HG03439 (cell line): ENCODE data around the gene CHN2.

Experiments
- ATAC-seq: cut with Tn5 transposase; IDR thresholded peaks from one replicate; pipeline ENCODE4 v1.9.1; 2021; ENCODE audit warnings: mild to moderate bottlenecking, moderate library complexity; ENCODE audit not compliant: unreplicated experiment

CHN2 gene

GRCh38 chr7:29304756-29305155, 110.2 kb downstream of the CHN2 start:
- no peak for ATAC-seq

GRCh38 chr7:29306319-29306991, 111.9 kb downstream of the CHN2 start:
- ATAC-seq: no peak

DNA sequence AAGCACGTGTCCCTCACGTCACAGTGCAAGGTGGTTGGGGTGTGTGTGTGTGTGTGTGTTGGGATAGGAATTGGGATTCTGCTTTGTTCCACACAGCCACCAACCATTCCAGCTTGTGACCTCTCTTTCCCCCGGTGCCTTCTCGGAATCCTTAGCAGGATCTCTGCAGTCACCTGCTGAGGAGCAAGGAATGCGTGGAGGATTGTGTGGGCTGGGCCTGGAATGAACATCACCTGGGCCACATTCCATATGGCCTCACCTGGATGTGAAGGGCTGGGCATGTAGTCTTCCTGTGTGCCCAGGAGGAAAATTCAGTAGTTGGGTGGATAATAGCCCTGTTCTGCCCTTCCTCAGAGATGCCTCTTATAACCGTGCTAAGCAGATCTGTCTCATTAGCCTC, 113.8 kb downstream of the CHN2 start:
- ATAC-seq: no peak

DNA sequence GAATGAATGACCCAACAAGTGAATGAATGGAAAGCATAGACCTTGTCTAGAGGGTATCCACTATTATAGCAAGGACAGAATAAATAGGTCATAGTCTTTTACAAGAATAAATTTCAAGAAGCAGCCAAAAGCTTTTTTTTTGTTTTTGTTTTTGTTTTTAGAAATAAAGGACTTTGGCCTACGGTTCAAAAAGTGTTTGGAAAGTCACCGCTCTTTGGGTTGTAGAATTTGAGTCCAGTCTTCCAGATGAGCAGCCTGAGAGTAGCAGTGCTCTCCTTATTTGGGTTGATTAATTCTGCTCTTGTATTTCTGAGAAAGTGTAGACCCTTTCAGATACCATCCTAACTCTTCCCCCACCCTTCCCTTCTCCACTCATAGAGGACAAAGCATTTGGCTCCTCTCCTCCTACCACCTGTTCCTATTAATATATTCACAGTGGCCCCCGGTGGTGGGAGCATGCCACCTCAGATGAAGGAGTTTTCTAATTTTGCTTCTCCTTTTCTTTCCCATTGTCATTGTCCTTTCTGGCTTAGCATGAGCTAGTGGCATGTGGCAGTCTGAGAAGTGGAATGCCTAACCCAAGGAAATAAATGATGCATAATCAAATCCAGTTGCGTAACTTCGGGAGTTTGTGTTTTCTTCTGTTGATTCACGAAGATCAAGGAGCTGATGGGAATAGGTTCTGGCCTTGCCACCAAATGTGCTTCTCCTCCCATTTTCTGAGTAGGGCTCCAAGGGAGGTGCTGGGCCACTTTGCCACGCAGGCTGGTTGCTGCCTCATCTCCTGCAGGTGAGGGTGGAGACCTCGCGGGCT, 114.7 kb downstream of the CHN2 start:
- ATAC-seq: no peak

GRCh38 chr7:29310625-29311024, 116.0 kb downstream of the CHN2 start:
- no peak for ATAC-seq

GRCh38 chr7:29311314-29311713, 116.7 kb downstream of the CHN2 start:
- ATAC-seq: no peak

DNA sequence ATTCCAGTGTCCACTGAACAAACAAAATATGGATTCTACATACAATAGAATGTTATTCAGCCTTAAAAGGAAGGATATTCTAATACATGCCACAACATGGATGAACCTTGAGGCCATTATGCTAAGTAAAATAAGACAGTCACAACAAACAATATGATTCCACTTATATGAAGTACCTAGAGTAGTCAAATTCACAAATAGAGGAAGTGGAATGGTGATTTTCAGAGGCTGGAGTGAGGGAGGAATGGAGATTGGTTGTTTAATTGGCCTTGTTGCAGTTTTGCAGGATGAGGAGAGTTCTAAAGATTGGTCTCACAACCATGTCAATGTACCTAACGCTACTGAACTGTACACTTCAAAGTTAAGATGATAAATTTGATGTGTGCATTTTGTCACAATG, 119.6 kb downstream of the CHN2 start:
- ATAC-seq: no peak

DNA sequence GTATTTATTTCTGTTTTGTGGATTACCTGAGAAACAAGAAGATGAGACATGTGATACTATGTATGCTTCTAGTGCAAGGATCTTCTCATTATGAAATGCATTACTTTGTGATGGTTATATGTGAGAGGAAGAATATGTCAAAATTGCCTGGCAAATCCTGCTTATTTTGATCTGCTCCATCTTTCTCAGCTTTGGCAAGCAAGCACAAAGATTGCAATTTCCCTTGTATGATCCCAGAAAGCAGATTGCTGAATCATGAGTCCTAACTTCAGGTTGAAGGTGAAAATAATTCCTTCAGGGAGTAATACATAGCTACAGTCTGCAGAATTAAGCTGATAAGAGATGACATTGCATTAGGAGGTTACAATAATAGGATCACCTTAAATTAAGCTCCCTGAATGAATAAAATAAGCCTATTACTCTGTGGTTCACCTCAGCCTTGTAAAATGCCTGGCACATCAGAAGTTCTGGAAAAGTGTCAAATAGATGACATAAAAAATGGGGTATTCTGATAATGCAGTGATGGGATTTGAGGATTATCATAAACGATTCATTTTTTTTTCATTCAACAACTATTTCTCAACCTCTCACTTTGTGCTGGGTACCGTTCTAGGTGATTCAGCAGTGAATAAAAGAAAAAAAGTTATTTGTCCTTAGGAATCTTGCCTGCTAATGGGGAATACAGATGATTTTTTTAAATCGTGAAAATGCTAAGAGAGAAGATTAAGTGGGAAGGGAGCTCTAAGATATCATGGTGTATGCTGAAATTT, 120.7 kb downstream of the CHN2 start:
- no peak for ATAC-seq

- ATAC-seq: no peak
These were observed 121.3 kb downstream of the CHN2 start for GRCh38 chr7:29315892-29316270.

DNA sequence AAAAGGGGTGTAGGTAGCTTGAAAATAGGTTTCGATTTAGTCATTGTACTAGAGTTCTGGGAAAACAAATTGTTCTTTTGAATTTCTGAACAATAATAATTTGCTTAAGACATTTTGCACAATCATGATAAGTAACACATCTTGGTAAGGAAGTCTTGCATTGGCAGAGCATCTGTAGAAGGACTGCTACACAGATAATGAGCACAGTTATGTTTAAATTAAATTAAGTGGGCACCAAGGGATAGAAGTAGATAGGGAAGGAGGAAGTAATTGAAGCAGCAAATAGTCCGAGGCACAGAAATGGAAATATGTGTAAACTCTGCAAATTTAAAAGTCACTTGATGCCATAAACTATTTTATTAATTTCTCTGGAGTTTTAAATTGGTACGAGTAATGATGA, 122.4 kb downstream of the CHN2 start:
- no peak for ATAC-seq

DNA sequence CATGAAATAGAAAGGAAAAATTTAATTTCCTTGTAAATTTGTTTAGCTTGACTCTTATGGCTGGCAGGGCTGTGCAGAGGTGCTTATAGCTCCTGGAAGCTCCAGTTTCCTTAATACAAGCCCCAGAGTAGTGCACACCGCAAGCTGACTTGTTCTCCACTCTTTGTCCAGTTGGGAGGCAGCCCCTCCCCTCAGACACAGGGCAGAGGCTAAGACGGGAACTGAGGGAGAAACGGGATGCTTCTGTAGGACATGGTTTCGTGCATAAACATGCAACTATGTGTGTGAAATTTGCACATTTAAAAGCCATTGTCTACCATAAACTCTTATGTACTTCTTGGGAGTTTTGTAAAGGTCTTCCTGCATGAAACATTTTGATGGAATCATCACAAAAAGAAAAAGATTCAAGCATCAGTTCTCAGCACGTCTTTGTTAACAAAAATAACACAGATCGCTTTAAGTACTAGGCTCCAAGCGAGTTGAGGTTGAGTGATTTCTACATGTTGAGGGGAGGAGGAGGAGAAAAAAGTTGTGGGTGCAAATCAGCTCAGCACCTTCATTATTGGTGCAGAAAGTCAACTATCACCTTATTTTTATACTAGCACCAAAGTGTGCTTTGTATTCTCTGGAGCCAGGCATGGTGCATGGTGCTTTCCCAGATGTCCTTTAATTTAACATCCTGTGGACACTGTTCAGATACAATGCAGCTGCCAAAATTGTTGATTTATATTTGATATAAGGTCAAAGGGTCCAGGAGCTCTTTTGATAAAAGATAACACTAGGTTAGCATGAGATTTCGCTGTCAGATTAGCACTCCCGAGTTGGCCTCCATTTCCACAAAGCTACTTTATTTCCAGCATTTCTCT, 124.5 kb downstream of the CHN2 start:
- no peak for ATAC-seq

- ATAC-seq: no peak
These were observed 125.3 kb downstream of the CHN2 start for GRCh38 chr7:29319719-29320521.

- ATAC-seq: no peak
These were observed 126.0 kb downstream of the CHN2 start for GRCh38 chr7:29320577-29320976.

- no peak for ATAC-seq
These were observed 127.6 kb downstream of the CHN2 start for GRCh38 chr7:29322023-29322712.

- ATAC-seq: no peak
These were observed 130.9 kb downstream of the CHN2 start for GRCh38 chr7:29325476-29325875.

- no peak for ATAC-seq
These were observed 132.3 kb downstream of the CHN2 start for GRCh38 chr7:29326864-29327263.

- ATAC-seq: no peak
These were observed 132.9 kb downstream of the CHN2 start for GRCh38 chr7:29327455-29327854.

DNA sequence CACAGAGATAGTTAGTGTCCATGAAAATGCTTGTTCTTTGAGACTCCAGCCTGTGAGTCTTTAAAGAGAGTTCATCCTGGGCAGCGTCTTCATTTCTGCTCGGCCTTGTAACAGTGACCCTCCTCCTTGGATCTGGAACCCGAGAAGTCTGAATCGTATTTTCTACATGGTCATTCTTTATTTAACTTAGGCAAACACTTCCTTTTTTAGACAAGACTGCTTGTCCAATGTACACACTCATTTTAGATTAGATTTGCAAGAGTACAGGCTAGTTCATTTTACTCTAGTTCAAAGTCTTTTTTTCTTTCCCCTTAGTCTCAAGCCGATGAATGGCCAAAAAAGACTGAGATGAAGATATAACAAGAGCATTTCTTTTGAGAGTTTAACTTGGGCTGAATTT, 133.5 kb downstream of the CHN2 start:
- ATAC-seq: no peak

DNA sequence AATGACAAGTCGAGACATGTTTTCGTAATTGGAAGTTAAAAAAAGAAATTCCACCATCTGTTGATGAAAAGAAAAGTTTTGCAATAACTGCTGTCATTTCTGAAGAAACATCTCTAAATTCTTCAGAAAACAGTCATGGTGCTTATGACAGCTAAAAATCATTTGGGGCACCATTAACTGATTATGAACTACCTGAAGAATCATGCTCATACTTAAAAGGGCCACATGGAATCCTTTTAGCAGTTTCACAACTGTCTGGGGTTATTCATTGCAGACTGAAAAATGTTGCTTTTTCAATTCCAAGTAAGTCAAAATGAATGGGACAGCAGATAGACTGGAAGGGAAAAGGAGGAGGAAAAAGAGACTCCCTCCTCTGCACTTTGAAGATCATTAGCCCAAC, 134.2 kb downstream of the CHN2 start:
- ATAC-seq: no peak
